Measurements from ENCODE around the gene AZU1. TPM values are rescaled to one million over a fixed set of nuclear protein-coding genes. Genes with fewer than 3 reads are reported as not detected.

The AZU1 gene
- total and polyA plus RNA-seq, 2 of the 8 experiments (the other 6 are each of a cell fraction or from before 2014, with no cell fraction given), result 0.80 to 1.3 TPM

DNA sequence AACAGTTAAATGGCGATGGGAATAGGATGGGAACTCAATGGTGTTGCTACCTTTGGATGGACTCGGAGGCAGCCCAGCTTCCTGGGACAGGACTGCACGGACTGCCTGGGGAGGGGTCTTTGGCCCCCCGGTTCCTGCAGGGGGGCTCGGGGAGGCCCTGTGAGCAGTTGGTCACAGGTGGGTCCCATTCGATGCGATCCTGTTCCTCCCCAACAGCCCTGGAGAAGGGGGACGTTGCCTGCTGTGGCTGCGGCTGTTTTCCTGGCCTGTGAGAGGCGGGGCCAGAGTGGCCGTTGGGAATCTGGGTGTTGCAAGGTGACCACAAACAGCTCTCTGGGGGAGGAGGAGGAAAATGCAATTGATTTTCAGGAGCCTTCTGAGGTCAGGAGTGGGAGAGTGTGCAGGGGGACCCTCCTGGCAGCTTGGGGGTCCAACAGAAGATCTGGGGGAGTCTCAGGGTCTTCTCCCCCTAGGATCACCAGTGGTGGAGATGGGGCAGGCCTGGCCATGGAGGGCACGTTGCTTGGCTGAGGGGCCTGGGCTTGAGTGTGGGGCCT, 4.0 kb upstream of the AZU1 start (continued):
- TF ChIP-seq, protein P1, sequence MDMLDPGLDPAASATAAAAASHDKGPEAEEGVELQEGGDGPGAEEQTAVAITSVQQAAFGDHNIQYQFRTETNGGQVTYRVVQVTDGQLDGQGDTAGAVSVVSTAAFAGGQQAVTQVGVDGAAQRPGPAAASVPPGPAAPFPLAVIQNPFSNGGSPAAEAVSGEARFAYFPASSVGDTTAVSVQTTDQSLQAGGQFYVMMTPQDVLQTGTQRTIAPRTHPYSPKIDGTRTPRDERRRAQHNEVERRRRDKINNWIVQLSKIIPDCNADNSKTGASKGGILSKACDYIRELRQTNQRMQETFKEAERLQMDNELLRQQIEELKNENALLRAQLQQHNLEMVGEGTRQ (IDR thresholded peaks at IDR 0.05; ENCODE audit: low read length), result no peak
- TF ChIP-seq NANOG (IDR thresholded peaks at IDR 0.05; ENCODE audit: insufficient read depth, low read depth, low read length, poor library complexity, severe bottlenecking) (no peak), POLR2A (IDR thresholded peaks at IDR 0.05; ENCODE audit: control extremely low read depth in 1 of 2, low read depth in 2 of 2, low read length in 2 of 2) (no peak), JUN (IDR thresholded peaks at IDR 0.05; ENCODE audit: low read depth, low read length) (no peak), SP4 (IDR thresholded peaks at IDR 0.05; ENCODE audit: low read length) (no peak), PHF8 (conservative IDR thresholded peaks at IDR 0.05; ENCODE audit: low read depth, low read length) (no peak)
